Stimulated activated CD8-positive, alpha-beta memory T cell treated with anti-CD3 and anti-CD28 coated beads, Interleukin-7, amount 100 ng/mL, for 1 hour (primary cell): Measurements from ENCODE around the gene RNF166.

Source experiments
- DNase-seq, 2 donors: peaks; one replicate each; pipeline ENCODE4 v3.0.0-alpha.2; 2020; ENCODE audit warnings: low read depth in 2 of 2

RNF166 gene

GRCh38 chr16:88692861-88693260 lies 13.3 kb downstream of the RNF166 start:
- no peak for DNase-seq

GRCh38 chr16:88691924-88692560 lies 14.2 kb downstream of the RNF166 start:
- DNase-seq: no peak

- DNase-seq: no peak
These were observed 14.9 kb downstream of the RNF166 start for GRCh38 chr16:88691129-88691813.

DNA sequence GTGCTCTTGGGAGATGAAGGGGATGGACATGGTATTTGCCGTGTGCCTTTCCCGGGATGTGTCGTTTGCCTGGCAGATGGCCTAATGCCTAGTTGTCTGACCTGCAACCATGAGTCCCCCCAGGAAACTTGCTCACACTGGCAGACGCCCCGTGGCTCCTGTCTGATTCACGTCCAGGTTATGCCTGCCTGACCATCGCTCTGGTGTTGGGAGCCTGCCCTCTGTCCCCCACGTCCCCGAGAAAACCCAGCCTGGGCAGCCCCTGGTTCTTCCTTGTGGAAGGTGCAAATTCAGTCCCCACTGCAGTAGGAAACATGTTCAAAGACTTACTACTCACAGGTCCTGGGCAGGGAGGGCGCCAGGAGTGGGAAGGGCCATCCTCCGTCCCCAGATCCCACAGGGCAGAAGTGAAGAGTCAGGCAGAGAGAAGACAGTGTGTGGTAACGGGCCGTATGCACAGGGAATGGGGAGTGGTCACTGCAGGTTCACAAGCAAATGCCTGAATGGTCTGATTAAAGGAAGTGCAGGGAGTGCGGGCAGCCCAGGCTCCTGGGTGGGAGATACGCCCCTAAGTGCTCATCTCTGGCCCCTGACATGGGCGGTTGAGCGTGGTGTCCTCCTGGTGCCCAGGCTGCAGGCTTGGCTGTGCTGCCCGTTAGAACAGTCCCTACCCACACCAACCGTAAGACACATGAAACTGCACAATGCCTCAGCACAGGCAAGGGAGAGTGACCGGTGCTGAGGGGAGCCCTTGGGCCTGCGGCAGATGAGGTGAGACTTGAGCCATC lies 15.7 kb downstream of the RNF166 start:
- DNase-seq: no peak

DNA sequence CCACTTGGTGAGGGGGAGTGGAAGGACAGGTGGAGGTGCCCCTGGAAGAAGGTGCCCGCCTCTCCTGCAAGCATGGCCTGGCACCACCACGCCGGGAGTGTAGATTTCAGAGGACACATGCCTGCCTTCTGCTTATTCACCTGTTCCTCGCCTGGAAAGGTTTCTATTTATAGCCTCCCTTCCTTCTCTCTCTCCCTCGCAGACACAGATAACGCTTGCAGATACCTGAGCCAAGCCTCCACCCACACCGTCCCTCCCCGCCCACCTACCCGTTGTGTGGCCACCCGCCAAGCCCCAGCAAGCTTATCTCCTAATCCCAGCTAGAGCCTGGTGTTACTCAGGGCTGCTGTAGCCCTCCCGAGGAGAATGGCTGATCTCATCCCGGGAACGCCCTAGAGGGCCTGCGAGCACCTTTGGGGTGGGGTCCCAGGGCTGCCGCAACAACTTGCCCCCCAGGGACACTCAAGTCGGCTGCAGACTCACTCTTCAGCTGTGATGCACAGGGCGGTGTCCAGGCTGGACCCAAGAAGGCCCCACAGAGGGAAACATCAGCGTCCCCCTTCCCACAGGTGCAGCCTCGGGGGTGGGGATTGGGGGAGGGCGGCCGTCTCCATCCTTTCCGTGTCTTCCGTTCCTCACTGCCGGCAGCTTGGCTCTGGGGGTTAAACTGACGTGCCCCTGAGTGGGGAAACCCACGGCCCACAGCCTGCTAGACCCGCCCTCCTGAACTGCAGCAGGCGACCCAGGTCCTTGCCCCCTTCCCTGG lies 18.0 kb downstream of the RNF166 start:
- DNase-seq: no peak

DNA sequence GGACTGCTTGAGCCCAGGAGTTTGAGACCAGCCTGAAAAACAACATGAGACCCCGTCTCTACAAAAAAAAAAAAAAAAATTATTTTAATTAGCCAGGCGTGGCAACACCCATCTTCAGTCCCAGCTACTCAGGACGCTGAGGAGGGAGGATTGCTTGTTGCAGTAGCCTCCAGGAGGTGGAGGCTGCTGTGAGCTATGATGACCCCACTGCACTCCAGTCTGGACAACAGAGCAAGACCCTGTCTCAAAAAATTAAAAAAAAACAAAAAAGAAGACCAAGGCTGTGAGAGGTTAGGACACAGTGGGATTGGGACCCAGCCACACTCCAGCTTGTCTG lies 18.6 kb downstream of the RNF166 start:
- no peak for DNase-seq

GRCh38 chr16:88687254-88687576 lies 19.0 kb downstream of the RNF166 start:
- DNase-seq: no peak

DNA sequence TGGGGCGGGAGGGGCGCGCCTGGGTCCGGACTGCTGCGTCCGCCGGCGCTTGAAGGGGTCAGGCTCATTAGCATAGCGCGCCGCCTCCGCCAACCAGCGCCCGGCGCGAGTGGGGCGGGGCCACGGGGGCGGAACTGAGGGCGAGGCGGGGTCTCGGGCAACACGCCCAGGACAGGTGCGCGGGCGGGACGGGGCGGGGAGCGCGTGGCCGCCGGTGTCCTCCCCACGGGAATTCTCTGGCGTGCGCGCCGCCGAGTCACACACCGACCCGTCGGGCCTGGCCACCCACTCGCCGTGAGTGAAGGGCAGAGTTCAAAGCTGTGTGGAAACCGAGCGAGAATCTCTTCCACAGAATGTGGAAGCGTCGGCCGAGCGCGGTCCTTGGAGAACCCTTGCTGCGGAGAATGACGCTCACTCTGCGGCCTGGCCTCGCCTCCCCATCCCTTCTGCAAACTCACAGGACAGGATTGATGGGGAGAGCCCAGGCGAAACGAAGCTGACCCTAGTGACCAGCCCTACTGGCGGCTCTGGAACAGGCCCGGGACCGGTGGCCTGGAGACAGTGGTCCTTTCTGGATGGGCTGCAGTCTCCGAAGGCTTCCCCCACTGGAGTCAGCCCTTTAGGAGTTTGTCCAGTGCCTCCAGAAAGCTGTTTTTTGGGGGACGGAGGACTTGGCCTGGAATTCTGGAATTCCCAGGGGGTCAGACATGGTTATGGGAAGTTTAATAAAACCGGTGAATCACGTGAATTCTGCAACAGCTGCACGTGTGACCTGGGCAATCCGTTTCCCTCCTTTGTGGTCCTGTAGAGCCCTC lies 19.6 kb downstream of the RNF166 start, which contains the start of gene SNAI3:
TSS of gene SNAI3 (minus strand) at position 69 of the 815 bp plus-strand sequence. CDS start 101 bp downstream, outside the sequence.
- DNase-seq: peak; percentile 64 to 68

- no peak for DNase-seq
These were observed 20.2 kb downstream of the RNF166 start for GRCh38 chr16:88686062-88686438.

- no peak for DNase-seq
These were observed 20.8 kb downstream of the RNF166 start for GRCh38 chr16:88685156-88686061.

- DNase-seq: no peak
These were observed 21.5 kb downstream of the RNF166 start for GRCh38 chr16:88684569-88685155.

- DNase-seq: no peak
These were observed 24.3 kb downstream of the RNF166 start for GRCh38 chr16:88681709-88682451.

- DNase-seq: no peak
These were observed 25.0 kb downstream of the RNF166 start for GRCh38 chr16:88681084-88681680.

- no peak for DNase-seq
These were observed 25.6 kb downstream of the RNF166 start for GRCh38 chr16:88680554-88681083.

- DNase-seq: no peak
These were observed 27.8 kb downstream of the RNF166 start for GRCh38 chr16:88678224-88678979.

- DNase-seq: no peak
These were observed 28.5 kb downstream of the RNF166 start for GRCh38 chr16:88677721-88678120.

DNA sequence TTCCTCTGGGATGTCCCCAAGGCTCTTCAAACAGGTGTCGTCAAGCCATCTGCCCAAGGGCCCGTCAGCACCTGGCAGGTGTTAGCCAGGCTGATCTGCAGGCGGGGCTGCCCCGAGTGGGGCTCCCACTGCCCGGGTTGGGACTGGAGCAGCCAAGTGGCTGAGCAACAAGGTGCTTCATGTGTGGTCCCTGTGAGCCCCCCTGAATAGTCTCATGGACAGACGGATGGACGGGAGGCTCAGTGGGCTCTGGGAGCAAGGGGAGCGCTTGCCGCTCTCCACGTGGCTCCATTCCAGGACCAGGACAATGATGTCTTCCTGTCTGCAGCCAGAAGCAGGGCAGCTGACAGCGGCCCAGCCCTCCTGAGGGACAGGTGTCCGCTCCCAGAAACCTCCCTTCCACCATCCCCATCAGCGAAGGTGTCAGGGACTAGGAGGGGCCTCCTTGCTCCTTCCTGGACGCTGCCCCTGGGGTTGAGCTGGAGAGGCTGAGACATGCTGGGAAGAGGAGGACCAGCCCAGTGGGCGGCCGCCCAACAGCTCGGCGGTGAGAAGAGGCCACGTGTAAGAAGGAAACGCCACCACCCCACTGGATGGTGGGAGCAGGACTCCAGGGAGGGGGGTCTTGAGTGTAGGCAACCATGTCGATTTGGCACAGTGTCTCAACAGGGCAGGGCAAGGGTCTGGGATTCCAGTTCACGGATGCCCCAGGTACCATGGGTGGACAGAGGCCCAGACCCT lies 29.5 kb downstream of the RNF166 start:
- no peak for DNase-seq
